ENCODE measurements around the gene OCA2.

OCA2 gene

DNA sequence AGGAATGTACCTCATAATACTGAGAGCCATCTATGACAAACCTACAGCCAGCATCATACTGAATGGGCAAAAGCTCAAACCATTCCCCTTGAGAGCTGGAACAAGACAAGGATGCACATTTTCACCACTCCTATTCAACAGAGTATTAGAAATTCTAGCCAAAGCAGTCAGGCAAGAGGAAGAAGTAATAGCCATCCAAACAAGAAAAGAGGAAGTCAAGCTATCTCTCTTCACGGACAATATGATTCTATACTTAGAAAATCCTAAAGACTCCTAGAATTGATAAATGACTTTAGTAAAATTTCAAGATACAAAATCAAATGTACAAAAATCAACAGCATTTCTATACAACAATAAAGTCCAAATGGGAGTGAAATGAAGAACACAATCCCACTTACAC lies 30.2 kb downstream of the OCA2 start:
- DNase-seq, result no peak

DNA sequence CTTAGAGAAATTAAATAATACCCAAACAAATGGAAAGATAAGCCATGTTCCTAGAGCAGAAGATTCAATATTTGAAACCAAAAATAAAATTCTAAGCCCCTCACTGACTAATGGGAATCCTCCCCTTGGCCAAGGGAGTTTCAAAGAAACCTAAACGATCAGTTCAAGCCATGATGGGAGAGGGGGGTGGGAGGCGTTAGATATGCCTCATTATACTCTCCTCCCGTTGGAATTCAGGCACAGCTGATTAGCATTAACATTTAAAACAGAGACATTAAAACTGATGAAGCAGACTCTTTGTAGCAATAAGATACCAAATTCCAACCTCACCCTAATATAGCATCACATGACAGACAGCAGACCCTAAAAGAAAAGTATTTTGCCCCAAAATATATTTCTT lies 32.9 kb downstream of the OCA2 start:
- DNase-seq, result no peak

DNA sequence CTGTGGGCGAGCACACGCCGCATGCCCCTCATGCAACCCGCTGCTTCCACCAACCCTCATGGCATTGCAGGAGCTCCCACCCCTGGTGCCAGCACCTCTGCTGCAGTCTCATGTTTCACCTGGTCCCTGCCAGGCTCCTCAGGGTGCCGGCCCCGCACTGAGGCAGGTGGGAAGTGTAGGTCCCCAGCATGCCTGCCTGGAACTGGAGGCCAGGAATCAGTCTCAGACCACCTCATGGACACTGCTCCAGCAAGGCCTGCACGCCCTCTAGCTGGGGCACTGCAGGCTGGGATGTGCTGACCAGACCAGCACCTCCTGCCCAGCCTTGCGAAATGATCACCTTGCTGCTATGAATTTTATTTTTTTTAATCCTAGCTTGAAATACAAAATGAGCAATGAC lies 39.1 kb downstream of the OCA2 start:
- no peak for DNase-seq

DNA sequence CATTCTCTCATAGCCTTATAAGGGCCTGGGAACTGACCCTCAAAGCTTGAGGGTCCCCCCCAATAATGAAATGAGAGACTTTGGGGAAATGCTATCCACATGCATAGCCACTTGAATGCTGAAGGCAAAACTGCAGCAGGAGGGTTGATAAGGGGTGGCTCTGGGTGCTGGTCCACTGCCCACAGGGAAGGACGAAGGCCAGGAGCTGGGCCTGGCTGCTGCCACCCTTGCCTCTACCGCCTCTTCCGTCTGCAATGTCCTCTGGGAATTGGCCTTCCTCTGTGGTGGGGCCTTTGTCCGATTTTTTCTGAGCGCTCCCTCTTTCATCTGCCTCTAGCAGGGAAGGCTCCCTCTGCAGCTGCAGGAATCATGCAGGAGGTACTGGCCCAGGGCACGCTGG lies 41.0 kb downstream of the OCA2 start:
- no peak for DNase-seq

DNA sequence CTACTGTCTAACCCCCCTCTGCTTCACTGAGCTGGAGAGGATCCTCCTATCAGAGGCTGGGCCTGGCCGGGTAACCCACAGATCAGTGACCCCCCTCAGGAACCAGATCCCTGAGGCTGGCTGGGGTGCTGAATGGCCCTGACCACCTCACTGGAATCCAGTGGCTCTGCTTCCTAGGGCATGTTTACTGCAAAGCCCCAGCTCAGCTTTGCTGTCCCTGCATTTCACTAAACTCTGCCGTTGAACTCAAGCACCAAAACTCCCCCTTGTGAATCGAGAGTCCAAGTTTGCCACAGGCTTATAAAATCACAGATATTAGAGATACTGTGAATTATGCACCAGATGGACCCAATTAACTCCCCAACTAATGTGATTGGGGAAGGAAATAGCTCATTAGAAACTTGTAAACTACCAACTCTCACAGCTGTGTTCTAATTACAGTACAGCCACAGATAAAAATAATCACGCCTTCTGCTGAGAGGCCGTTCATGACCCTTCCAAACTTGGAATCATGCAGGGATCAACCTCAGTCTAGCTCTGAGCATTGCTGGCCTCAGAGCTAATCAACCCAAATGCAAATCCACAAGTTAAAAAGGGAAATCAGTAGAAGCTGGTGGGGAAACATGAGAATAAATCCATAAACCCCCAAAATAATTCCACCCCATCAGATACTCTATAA lies 47.0 kb downstream of the OCA2 start:
- DNase-seq, result no peak

DNA sequence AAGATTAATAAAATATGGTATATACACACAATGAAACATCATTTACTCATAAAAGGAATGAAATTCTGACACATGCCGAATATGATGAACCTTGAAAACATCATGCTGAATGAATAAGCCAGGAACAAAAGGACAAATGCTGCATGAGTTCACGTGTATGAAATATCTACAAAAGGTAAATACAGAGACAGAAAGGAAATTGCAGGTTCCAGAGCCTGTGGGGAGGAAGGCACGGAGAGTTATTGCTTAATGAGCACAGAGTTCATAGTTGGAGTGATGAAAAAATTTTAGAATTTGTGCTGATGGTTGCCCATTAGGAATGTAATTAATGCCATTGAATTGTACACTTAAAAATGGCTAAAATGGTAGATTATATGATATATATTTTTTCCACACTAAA lies 49.5 kb downstream of the OCA2 start:
- DNase-seq, result no peak

DNA sequence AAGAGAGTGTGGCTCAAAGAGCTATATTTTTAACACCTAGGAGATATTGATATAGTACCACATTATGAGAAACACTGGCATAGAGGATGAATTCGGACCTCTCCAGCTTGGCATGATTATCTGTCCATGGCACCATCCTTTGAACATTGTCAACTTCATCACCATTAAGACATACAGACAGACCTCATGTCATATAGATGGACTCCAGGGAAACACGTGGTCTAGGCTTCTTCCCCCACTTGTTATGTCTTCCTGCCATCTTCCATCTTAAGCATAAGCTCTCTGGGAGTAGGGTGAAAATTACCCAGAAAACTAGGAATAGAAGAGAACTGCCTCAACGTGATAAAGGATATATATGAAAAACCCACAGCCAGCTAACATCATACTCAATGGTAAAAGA lies 51.8 kb downstream of the OCA2 start:
- no peak for DNase-seq

DNA sequence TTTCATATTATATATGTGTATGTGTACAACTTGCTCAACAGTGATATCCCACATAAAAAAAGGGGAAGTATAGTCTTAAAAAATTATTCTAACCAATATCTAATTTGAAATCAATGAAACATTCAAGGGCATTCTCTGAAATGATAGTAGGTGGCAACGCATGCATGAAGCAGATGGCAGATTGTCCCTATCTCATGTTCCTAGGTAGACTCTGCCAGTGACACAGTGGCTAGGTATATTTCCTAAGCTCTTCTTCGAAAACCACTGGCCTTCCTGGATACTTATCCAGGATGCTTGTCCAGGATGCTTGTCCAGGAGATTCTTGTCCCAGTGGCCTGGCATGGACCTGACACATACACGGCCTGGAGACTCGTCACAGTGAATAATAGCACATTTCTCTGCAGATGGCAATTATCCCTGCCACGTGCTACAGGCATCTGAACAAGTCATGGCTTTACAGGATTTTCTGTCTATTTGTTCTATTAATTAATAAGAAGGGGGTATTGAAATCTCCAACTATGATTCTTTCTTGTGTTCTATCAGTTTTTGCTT lies 54.9 kb downstream of the OCA2 start:
- no peak for DNase-seq

DNA sequence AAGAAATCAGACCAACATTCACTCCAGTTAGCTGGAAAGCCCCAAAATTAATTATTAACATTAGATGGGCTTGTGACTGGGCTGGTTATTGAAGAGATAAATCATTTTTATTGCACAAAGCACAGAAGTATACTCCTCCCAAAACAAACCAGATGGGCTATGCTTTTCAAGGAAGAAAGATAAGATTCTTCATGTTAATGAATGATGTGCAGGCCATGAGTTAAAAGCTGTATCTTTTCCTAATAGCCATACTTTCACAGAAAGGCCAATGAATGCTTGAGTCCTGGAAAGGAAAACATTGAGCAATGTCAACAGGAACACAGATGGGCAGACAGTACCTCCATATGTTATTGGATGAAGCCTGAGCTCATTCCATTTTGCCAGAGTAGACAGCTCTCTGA lies 55.4 kb downstream of the OCA2 start:
- no peak for DNase-seq

DNA sequence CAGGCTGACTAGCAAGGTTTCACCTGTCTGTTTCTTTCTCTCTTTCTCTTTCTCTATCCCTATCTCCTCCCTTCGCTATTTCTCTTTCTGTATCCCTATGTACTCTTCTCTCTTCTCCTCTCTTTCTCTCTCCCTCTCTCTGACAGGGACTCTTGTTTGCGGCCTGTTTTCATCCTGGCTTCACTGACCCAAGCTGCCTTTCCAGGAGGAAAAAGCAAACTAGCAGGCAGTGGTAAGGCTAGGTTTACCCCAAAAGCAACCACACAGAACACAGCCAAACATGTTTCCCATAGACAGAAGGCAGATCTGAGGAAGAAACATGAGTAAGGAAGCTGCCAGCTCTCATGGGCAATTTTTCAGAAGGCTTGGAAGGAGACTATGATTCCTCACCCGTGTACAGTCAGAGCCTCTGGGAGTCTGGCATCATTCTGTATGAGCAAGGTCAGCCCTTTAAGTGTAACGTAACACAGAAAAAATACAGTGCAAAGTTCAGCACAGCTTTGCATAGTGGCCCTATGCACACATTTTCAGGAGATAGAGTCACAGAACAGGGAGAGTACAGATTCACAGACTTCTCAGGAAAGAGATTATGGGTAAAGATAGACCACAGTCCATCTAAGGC lies 61.0 kb downstream of the OCA2 start:
- DNase-seq, result no peak

DNA sequence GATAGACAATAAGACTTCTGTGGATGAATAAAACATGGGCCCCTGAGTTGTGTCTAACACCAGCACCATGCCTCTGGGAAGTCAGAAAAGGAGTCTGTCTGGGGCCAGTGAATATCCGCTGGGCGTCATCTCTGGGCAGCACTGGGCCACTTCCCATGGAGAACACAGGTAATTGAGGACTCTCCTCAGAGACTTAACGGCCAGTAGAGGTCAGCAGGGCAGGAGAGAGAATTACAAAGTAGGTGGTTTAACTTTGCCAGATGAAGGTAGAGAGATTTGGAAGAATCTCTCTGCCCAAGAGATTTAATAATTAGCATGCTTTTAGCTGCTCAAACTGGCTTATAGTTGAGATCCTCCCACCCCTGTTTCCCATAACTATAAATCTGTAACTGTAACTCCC lies 65.7 kb downstream of the OCA2 start:
- DNase-seq, result no peak

DNA sequence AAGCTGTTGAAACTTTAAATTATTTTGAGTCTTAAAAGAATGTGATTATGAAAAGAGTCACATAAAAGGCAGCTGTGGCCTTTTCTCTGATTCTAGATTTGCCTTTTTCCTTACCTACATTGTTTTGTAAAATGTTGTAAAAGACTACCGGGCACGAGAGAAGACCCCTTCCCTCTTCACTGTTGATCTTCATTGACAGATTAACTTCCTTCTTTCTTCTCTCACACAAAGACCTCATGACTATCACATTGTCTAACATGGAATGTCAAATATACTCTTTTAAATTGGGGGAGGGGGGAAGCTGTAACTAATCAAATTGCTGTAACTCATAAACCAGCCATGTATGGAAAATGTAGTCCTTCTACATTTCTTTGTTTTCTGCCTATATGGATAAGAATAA lies 68.3 kb downstream of the OCA2 start:
- DNase-seq, result no peak

DNA sequence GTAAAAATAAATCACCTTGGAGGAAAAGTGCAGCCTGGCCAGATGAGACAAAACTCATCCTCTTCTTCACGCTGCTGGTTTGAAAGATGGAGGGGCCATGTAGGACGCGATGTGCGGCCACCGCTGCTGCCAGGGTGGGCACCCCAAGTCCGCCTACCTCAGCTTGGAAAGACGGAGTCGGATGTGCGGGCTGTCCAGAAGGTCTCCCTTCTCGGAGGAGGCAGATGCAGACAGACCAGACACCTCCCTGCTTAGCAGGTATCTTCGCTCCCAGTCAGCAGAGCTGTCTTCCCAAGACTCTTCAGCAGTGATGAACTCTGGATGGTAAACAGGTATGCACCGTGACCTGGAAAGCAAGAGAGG lies 71.4 kb downstream of the OCA2 start:
- no peak for DNase-seq

DNA sequence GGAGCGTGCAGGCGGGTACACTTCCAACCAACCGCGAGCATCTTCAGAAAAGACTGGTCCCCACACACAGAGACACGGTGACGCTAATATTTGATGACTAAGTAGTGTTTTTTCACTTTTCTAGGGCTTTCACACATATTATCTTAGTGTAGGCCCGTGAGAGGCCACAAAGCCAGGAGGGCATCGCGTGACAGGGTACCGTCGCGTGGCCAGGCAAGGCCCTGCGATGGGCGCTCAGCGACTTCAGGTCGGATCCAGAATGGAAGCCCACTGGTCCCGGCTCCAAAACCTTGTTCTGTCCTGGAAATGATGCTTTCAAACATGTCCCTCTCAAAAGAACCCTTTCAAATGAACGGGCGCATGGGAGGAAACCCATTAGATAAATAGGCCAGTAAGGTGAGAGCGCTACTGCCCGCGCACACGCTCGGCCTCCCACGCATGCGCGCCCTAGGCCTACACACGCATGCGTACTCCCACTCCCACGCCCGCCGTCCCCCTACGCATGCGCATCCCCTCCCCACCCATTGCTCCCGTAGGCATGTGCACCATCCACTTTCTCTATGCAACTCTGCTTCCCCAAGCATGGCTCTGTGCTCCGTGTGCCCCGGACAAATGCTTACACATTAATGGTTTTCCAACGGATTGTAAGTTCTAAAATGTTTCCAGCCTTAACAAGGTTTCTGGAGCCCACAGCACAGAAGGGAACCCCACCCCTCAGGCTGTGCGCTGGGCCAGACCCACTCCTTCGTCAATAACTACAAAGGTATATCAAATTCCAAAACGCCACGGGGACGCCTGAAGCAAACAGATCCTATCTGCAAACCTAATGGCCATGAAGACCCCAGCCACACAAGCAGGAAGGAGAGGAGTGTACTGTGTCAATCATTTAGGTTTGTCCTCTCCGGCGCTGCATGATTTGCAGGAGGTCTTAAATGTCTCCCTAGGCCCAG lies 72.1 kb downstream of the OCA2 start:
- DNase-seq, result no peak

DNA sequence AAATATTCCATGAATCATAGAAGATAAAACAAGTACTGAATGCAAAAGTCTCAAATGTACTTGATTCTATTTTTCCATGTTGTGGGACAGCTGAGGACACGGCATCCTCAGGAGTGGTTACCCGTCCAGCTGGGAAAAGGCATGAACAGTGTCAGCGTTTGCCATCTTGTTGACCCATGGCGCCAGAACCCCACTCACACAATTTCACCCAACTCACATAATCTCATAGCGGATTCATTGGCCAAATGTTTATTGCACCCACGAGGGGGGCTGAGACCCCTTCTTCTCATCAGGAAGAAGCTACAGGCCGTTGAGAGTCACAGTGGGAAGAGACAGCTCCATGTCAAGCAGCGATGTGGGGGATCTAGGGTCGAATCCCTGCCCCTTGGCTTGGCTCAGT lies 72.9 kb downstream of the OCA2 start:
- DNase-seq, result no peak

DNA sequence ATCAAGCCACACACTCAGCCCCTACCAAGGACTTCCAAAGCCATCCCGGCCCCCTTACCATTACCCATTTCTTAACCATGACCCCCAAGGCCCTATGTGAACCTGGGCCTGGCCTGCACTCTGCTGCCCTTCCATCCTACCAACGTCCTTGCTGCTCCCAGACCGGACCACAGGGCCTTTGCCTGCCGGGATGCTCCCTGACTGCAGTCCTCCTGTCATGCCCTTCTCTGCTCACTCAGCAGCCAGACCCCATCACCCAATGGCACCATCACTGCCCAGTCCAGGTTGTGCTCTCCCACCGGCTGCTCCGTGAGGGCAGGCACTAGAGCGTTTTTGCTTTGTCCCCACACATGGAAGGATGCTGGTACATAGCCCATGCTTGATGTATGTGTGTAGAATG lies 73.7 kb downstream of the OCA2 start:
- DNase-seq, result no peak

DNA sequence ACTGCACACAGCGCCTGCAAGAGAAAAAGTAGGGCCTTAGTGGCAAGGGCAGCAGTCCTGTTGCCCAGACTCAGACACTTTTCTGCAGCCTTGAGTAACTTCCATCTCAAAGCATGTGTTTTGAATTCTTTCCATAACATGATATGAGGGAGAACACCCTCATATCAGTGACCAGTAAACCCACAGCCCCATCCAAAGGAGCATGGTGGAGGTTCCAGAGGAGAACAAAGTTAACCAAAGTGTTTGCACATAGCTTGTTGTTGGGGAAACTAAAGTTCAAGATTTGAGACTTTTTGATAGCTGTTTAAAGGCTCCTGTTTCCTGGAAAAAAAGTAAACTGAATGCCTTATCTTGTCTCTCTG lies 74.2 kb downstream of the OCA2 start:
- DNase-seq, result no peak

DNA sequence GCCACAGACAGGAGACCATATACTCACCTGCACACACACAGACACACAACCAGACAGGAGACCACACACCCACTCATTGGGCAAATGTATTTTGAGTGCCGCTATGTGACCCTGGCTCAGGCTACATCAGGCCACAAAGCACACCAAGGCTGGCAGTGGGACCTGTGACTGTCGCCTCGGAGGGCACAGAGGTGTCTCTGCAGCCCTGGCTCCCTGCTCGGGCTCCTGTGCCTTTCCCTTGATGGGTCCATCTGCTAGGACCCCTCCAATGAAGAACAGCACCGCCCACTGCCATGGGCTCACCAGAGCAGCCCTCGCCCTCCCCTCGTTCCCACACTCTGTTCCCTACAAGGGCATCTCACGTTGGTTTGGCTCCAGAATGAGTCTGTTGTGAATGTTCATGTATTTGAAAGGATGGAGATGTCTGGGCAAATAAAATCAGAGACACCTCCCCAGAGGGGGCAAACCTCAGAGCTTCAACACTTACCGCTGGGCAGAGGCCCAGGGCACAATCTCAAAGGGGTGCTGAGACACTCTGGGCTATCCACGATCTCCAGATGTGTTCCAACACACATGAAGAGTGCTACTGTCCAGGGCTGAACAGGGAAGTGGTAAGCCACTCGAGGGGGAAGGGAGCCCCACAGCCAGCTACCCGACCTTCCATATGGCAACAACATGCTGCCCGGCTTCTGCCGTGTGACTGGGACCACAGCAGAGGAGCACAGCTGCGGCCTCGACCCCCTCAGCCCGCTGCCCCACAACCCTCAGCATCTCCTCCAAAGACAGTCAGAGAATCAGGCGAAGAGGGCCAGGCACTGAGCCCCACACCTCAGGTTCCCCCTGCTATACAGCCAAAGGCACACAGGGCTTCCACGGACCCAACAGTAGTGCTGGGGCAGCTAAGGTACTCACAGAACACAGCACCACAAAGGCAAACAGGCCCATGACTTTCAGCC lies 74.9 kb downstream of the OCA2 start:
- DNase-seq, result no peak

DNA sequence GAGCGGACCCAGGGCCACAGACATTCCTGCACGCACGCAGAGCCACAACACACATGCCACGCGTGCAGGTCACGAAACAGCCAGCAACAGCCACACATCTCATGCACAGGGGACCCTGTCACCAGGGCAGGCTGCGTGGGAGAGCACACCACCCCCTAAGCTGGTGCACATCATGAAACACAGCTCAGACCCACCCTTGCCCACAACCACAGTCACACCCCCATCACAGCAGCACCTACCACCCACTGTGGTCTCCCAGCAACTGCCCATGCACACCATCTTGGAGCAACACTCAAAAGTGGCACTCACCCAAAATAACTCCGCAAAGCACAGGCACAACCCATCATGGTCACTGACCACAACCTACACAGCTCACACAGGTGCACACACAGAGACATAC lies 75.7 kb downstream of the OCA2 start:
- DNase-seq, result no peak

DNA sequence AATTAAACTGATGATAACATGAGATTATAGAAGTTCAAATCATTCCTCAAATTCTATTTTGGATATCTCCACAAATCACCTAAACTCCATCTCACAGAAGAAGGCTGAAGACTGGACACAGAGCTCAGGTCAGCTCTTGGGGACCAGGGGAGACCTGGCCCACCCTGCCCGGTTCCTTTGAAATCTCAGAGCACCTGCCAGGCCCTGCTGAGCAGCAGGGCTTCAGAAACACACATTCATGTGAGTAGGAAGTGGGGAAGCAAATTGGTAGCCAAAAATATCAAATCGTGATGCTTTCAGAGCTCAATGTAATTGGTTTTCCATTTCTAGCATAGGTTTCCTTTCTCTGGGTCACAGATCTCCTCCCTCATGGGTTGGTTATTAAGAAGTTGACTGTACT lies 76.2 kb downstream of the OCA2 start:
- DNase-seq, result no peak

DNA sequence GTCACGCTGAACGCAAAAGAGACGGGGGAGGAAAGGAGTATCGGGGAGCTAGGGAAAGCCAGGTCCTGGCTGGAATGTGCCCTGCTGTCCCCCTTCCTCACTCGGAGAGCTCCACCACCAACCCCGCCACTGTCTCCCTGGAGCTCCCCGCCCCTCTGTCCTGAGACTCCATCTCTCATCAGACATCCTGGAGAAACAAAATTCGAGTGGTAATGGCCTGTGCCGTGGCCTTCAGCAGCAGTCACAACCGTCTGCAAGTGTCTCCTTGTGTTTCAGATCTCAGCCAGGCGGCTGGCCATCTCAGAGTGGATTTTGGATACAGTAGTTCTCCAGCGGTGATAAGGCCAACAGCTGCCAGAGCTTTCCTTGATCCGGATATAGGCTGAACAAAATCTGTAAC lies 76.9 kb downstream of the OCA2 start:
- DNase-seq, result no peak

DNA sequence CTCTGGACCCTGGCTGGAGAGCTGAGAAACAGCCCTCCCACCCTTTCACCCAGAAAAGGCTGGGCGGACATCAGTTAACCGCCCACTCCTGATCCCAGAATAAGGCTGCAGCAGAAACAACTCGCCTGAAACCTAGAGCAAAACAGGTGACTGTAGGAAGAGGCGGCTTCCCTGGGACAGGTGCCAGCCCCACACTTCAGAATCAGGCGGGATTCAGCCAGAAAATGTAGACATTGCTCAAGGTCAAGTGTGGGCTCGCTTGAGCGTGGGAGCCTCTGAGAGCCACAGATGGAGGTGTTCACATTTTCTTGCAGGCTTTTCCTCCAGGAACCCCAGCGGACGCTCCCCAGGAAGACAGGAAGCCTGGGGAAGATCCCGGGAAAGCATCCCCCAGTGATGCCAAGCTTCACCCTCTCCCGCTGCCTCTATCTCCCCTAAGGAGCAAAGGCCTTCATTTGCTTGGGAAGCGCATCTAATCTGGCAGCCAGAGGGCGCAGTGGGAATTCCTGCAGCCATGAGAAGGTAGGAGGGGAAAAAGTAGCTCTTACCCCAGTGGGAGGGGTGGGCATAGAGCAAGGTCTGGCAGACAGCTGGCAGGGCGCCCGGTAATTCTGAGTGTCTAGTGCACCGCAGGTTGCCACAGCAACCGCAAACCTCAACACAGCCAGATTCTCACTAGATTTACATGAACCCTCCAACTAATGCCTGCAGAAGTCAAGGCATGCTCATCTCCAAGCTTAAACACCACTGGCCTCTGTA lies 77.7 kb downstream of the OCA2 start:
- peak; percentile 34 for DNase-seq
